GM12878 (cell line): ENCODE results near the gene SHC3. TPM values are rescaled to one million over a fixed set of nuclear protein-coding genes. Genes with fewer than 3 reads are reported as not detected.

Source experiments
- ATAC-seq: fragments of 200-7000 bp; cut with Tn5 transposase; 3 replicates; pipeline ENCODE4 v1.9.1; 2020; ENCODE audit warnings: mild to moderate bottlenecking, moderate library complexity
- BruUV-seq: library from RNA; stranded (reverse); fragments of 400-500 nt; replicated peaks from 2 replicates; lab custom pipeline; 2021; lab: Mats Ljungman, UMichigan
- CTCF ChIA-PET: fragments of 300-600 bp; sonication (Branson Sonifier 250); formaldehyde crosslinking; extraction: SDS; loops from one replicate; lab custom pipeline; 2021; ENCODE audit warnings: inconsistent platforms; lab: Yijun Ruan, JAX
- POLR2A ChIA-PET: fragments of 350-600 bp; formaldehyde crosslinking; extraction: SDS; loops from one replicate; lab custom pipeline; 2021; ENCODE audit warnings: inconsistent platforms; lab: Charles Lee
- RAD21 ChIA-PET: fragments of 300-600 bp; sonication (Branson Sonifier 250); formaldehyde crosslinking; loops from one replicate; lab custom pipeline; 2023; ENCODE audit warnings: antibody characterized with exemption; ENCODE audit not compliant: unreplicated experiment; lab: Charles Lee
- SMC1A ChIA-PET: fragments of 300-600 bp; sonication (Branson Sonifier 250); formaldehyde crosslinking; loops from one replicate; lab custom pipeline; 2023; ENCODE audit not compliant: unreplicated experiment, uncharacterized antibody; lab: Charles Lee
- DNase-seq: peaks from one replicate; pipeline ENCODE4 v3.0.0-alpha.2; 2011; ENCODE audit warnings: low read depth, low spot score
- FAIRE-seq: peaks from 3 replicates; lab custom pipeline; 2011; peaks lifted over from hg19 to GRCh38; lab: Jason Lieb, UNC
- H2AFZ ChIP-seq: 2 replicates; pipeline ENCODE4 v1.6.0; 2011; ENCODE audit warnings: low read depth, low read length, control low read depth; ENCODE audit not compliant: control insufficient read depth
- H3K27ac ChIP-seq: 2 replicates; pipeline ENCODE4 v1.5.1; 2011; ENCODE audit warnings: control low read depth; ENCODE audit not compliant: control insufficient read depth, insufficient read depth
- H3K27me3 ChIP-seq, 2 experiments: replicated peaks in 1 of 2; 2 replicates each; pipeline versions ENCODE4 v1.6.0 to v1.6.1; 2011; ENCODE audit warnings: low read length in 1 of 2; ENCODE audit not compliant: control insufficient read depth in 2 of 2, insufficient read depth in 2 of 2
- H3K36me3 ChIP-seq, 2 experiments: 2 replicates each; pipeline ENCODE4 v1.5.1; 2011; ENCODE audit warnings: low read length in 1 of 2; ENCODE audit not compliant: control insufficient read depth in 2 of 2, insufficient read depth in 2 of 2
- H3K4me1 ChIP-seq: 2 replicates; pipeline ENCODE4 v1.6.1; 2011; ENCODE audit warnings: mild to moderate bottlenecking, low read length, moderate library complexity, mixed read lengths; ENCODE audit not compliant: control insufficient read depth, insufficient read depth
- H3K4me2 ChIP-seq: 2 replicates; pipeline ENCODE4 v1.6.0; 2011; ENCODE audit warnings: control low read depth; ENCODE audit not compliant: control insufficient read depth, insufficient read depth
- H3K4me3 ChIP-seq: fragments of 200-600 bp; sonication (generic); 2 replicates; pipeline ENCODE4 v1.5.1; 2016
- H3K79me2 ChIP-seq: 2 replicates; pipeline ENCODE4 v1.6.0; 2011; ENCODE audit warnings: low read length; ENCODE audit not compliant: control insufficient read depth, insufficient read depth
- H3K9ac ChIP-seq: 2 replicates; pipeline ENCODE4 v1.8.0; 2011; ENCODE audit warnings: low read length, control low read depth, mixed read lengths; ENCODE audit not compliant: control insufficient read depth, insufficient read depth
- H3K9me3 ChIP-seq: replicated peaks from 3 replicates; pipeline ENCODE4 v1.5.1; 2011; ENCODE audit warnings: mild to moderate bottlenecking, low read length; ENCODE audit not compliant: control insufficient read depth, insufficient read depth
- H4K20me1 ChIP-seq: 2 replicates; pipeline ENCODE4 v1.6.0; 2011; ENCODE audit not compliant: control insufficient read depth, insufficient read depth
- EGR1 ChIP-seq, 2 experiments: IDR thresholded peaks; 1 replicate in 1 of 2; 2 replicates in 1 of 2; pipeline ENCODE4 v1.6.1; 2011 to 2012; ENCODE audit warnings: low read depth in 2 of 2, low read length in 2 of 2, borderline replicate concordance in 1 of 2, mild to moderate bottlenecking in 1 of 2, moderate library complexity in 1 of 2
- ETV6 ChIP-seq, 2 experiments: fragments of 450-650 bp in 1 of 2; IDR thresholded peaks in 1 of 2; conservative IDR thresholded peaks in 1 of 2; 2 replicates each; pipeline ENCODE4 v1.6.1; 2014; ENCODE audit warnings: antibody characterized with exemption in 1 of 2, borderline replicate concordance in 1 of 2, low read depth in 1 of 2, mild to moderate bottlenecking in 1 of 2, moderate library complexity in 1 of 2
- IRF4 ChIP-seq: IDR thresholded peaks from 2 replicates; pipeline ENCODE4 v1.6.1; 2011; ENCODE audit warnings: low read depth, low read length
- IRF5 ChIP-seq: fragments of 450-650 bp; IDR thresholded peaks from 2 replicates; pipeline ENCODE4 v1.6.1; 2017; ENCODE audit warnings: borderline replicate concordance
- MYB ChIP-seq: fragments of 150-350 bp; IDR thresholded peaks from 2 replicates; pipeline ENCODE4 v1.6.1; 2014; ENCODE audit warnings: mild to moderate bottlenecking, low read depth, low read length, borderline replicate concordance
- PBX3 ChIP-seq: IDR thresholded peaks from 2 replicates; pipeline ENCODE4 v1.6.1; 2011; ENCODE audit warnings: mild to moderate bottlenecking, low read depth, low read length, moderate library complexity; ENCODE audit not compliant: insufficient replicate concordance
- PKNOX1 ChIP-seq: fragments of 450-650 bp; IDR thresholded peaks from 2 replicates; pipeline ENCODE4 v1.6.1; 2016; ENCODE audit warnings: mild to moderate bottlenecking
- RELA ChIP-seq: fragments of 450-650 bp; IDR thresholded peaks from 2 replicates; pipeline ENCODE4 v1.8.0; 2014; ENCODE audit warnings: borderline replicate concordance; ENCODE audit not compliant: partially characterized antibody
- SKIL ChIP-seq: fragments of 450-650 bp; IDR thresholded peaks from 2 replicates; pipeline ENCODE4 v1.6.1; 2017; ENCODE audit warnings: mild to moderate bottlenecking, low read depth, inconsistent platforms; ENCODE audit not compliant: poor library complexity, severe bottlenecking
- SMAD5 ChIP-seq: IDR thresholded peaks from 2 replicates; pipeline ENCODE4 v1.6.1; 2016; ENCODE audit warnings: antibody characterized with exemption, low read depth
- TAF1 ChIP-seq: IDR thresholded peaks from 2 replicates; pipeline ENCODE4 v1.6.1; 2011; ENCODE audit warnings: mild to moderate bottlenecking, low read depth, low read length, borderline replicate concordance
- TCF3 ChIP-seq: IDR thresholded peaks from 2 replicates; pipeline ENCODE4 v1.6.1; 2012; ENCODE audit warnings: low read depth, mild to moderate bottlenecking, low read length, borderline replicate concordance; ENCODE audit not compliant: insufficient read depth
- WRNIP1 ChIP-seq: IDR thresholded peaks from 2 replicates; pipeline ENCODE4 v1.6.1; 2011; ENCODE audit warnings: low read depth, low read length, improper control_type of control experiment, borderline replicate concordance
- ZNF384 ChIP-seq: IDR thresholded peaks from 2 replicates; pipeline ENCODE4 v1.6.1; 2012; ENCODE audit warnings: low read depth, mild to moderate bottlenecking, low read length, improper control_type of control experiment, borderline replicate concordance
- ZZZ3 ChIP-seq: IDR thresholded peaks from 2 replicates; pipeline ENCODE4 v1.6.1; 2011; ENCODE audit warnings: low read depth; ENCODE audit not compliant: control insufficient read depth, insufficient read length
- WGBS: methylation state at CpG from one replicate; pipeline ENCODE4 v1.1.6; 2016; ENCODE audit warnings: low lambda C conversion rate; ENCODE audit not compliant: insufficient replicate concordance, insufficient coverage; ENCODE audit errors: missing lambda C conversion rate; 5-methylcytosine and 5-hydroxymethylcytosine counted together
- in situ Hi-C: fragments of 300-500 bp; cut with MboI; formaldehyde crosslinking; loops from 9 replicates; pipeline ENCODE4 v1.14.3; 2018; ENCODE audit warnings: mixed read lengths
- intact Hi-C: fragments of 100-400 bp; cut with micrococcal nuclease; formaldehyde crosslinking; loops from one replicate; pipeline ENCODE4 v1.14.2; 2022; ENCODE audit not compliant: unreplicated experiment
- polyA plus RNA-seq, 11 experiments: library from polyadenylated mRNA; depleted of rRNA in 4 of 11; unstranded in 6 of 11; stranded (reverse) in 5 of 11; fragments of >200 nt; fragmentation: Nextera tagmentation in 4 of 11; fragmentation: Illumina TruSeq in 1 of 11; extraction: Ambion mirVana in 4 of 11; extraction: Trizol in 1 of 11; gene quantifications; 1 replicate in 1 of 11; 2 replicates in 10 of 11; pipeline versions ENCODE4 v1.2.1 to v1.2.3, GENCODE V29; 2011 to 2016; ENCODE audit warnings: inconsistent platforms in 2 of 11, missing spikeins in 2 of 11, low read depth in 1 of 11
- total RNA-seq, 4 experiments: library from RNA; depleted of rRNA in 3 of 4; stranded (reverse); fragments of >200 nt in 3 of 4; fragmentation: Illumina TruSeq in 1 of 4; extraction: Trizol in 1 of 4; gene quantifications; 2 replicates each; pipeline versions ENCODE4 v1.2.1 to v1.2.3, GENCODE V29; 2013 to 2021

Gene SHC3
- total and polyA plus RNA-seq, 10 of the 15 experiments (the other 5 are each of a cell fraction or from before 2014, with no cell fraction given): 0.01 to 0.06 TPM; not detected in 8

GRCh38 chr9:88966894-88967676, 211.5 kb downstream of the SHC3 start:
- Histone ChIP-seq H3K4me1 (no peaks in the 10 kb centered on the region), H3K36me3 (no peaks in the 10 kb centered on the region), H3K9me3 (no peaks in the 10 kb centered on the region), H3K27ac (no peak overlapping the region), H3K79me2 (no peaks in the 10 kb centered on the region), H4K20me1 (no peaks in the 10 kb centered on the region), H2AFZ (no peak overlapping the region), H3K4me2 (no peak overlapping the region), H3K4me3 (no peak overlapping the region), H3K27me3 (no peaks in the 10 kb centered on the region; a peak in 1 of 4 replicates), H3K9ac (no peak overlapping the region)
- DNase-seq: no peak
- ATAC-seq: no peak
- RAD21 ChIA-PET: no interaction called here
- SMC1A ChIA-PET: no interaction called here
- POLR2A ChIA-PET: no interaction called here
- BruUV-seq: no TSS peak
- in situ Hi-C loops: no loop called here
- TF ChIP-seq TAF1 (no peak), EGR1 (IDR thresholded peaks at IDR 0.05; ENCODE audit: borderline replicate concordance in 1 of 2, low read depth in 2 of 2, low read length in 2 of 2) (no peak), TCF3 (no peak), SMAD5 (no peak), ZZZ3 (no peak), IRF5 (no peak), ZNF384 (no peak), WRNIP1 (no peak), PBX3 (no peak), SKIL (no peak), IRF4 (no peak), MYB (no peak), ETV6 (conservative IDR thresholded peaks at IDR 0.05 in 1 of 2, IDR thresholded peaks at IDR 0.05 in 1 of 2; ENCODE audit: borderline replicate concordance in 1 of 2, low read depth in 1 of 2) (no peak), RELA (no peak), PKNOX1 (no peak)
- no peak for FAIRE-seq
- intact Hi-C loops: no loop called here
- 23% methylated on average over 10 of the region's 10 CpGs for WGBS
- CTCF ChIA-PET: interaction anchor here (1.0 kb wide), 1 partner anchor 13 kb away, joined by 3 read pairs; no protein-coding TSS in a partner anchor
